NB4 (cell line): ENCODE data around the gene TMEM181.
"Not testable (repeated sequence)": the region's sequence is repeated elsewhere in the genome, so short reads cannot be mapped to it uniquely, and the experiment has no call there.

ENCODE experiments used
- MYC ChIP-seq: IDR thresholded peaks from 2 replicates; pipeline ENCODE4 v1.6.1; 2011; ENCODE audit warnings: low read depth, low read length
- POLR2A ChIP-seq: IDR thresholded peaks from 2 replicates; pipeline ENCODE4 v1.6.1; 2011; ENCODE audit warnings: mild to moderate bottlenecking; ENCODE audit not compliant: insufficient read length; ENCODE audit errors: extremely low read depth
- TF ChIP-seq, protein P1 (sequence below): IDR thresholded peaks from one replicate; pipeline ENCODE4 v1.5.1; 2012; ENCODE audit warnings: low read depth, low read length

DNA sequence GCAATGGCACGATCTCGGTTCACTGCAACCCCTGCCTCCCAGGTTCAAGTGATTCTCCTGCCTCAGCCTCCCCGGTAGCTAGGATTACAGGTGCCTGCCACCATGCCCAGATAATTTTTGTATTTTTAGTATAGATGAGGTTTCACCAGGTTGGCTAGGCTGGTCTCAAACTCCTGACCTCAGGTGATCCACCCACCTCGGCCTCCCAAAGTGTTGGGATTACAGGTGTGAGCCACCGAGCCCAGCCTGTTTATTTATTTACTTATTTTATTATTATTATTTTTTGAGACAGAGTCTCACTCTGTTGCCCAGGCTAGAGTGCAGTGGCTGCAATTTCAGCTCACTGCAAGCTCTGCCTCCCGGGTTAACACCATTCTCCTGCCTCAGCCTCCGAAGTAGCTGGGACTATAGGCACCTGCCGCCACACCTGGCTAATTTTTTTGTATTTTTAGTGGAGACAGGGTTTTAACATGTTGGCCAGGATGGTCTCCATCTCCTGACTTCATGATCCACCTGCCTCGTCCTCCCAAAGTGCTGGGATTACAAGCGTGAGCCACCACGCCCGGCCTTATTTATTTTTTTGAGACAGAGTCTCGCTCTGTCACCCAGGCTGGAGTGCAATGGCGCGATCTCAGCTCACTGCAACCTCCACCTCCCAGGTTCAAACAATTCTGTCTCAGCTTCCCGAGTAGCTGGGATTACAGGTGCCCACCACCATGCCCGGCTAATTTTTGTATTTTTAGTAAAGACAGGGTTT is 92.3 kb downstream of the TMEM181 start:
- TF ChIP-seq, protein P1, sequence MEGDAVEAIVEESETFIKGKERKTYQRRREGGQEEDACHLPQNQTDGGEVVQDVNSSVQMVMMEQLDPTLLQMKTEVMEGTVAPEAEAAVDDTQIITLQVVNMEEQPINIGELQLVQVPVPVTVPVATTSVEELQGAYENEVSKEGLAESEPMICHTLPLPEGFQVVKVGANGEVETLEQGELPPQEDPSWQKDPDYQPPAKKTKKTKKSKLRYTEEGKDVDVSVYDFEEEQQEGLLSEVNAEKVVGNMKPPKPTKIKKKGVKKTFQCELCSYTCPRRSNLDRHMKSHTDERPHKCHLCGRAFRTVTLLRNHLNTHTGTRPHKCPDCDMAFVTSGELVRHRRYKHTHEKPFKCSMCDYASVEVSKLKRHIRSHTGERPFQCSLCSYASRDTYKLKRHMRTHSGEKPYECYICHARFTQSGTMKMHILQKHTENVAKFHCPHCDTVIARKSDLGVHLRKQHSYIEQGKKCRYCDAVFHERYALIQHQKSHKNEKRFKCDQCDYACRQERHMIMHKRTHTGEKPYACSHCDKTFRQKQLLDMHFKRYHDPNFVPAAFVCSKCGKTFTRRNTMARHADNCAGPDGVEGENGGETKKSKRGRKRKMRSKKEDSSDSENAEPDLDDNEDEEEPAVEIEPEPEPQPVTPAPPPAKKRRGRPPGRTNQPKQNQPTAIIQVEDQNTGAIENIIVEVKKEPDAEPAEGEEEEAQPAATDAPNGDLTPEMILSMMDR: not testable (repeated sequence)
- not testable (repeated sequence) for TF ChIP-seq MYC, POLR2A
